ENCODE results near the gene OR2T4.

OR2T4 gene

GRCh38 chr1:248361121-248361715 lies at the start of gene OR2T4:
Gene OR2T4, plus strand, starts transcription at chr1:248361665. Its CDS starts 0 bp downstream, at chr1:248361665.
- no peak for DNase-seq
- no peaks in the 10 kb centered on the region for H3K4me1 ChIP-seq
- TF ChIP-seq CTCF (IDR thresholded peaks at IDR 0.05), result no peak
- H3K27me3 ChIP-seq, result no peaks in the 10 kb centered on the region
- no peaks in the 10 kb centered on the region for H3K9me3 ChIP-seq
- intact Hi-C loops (cut with DNase I; ENCODE audit: low total_unique reads), result no loop called here
- H3K4me3 ChIP-seq, result no peak within 1 kb of the TSS
- no peaks in the 10 kb centered on the region for H3K36me3 ChIP-seq
- no peak within 1 kb of the TSS for H3K27ac ChIP-seq

- no peaks in the 10 kb centered on the region for H3K9me3 ChIP-seq
- no peaks in the 10 kb centered on the region for H3K27me3 ChIP-seq
- no peak for DNase-seq
- no peaks in the 10 kb centered on the region for H3K36me3 ChIP-seq
- intact Hi-C loops (cut with DNase I; ENCODE audit: low total_unique reads), result no loop called here
- TF ChIP-seq CTCF (IDR thresholded peaks at IDR 0.05), result no peak
- no peaks in the 10 kb centered on the region for H3K4me1 ChIP-seq
- no peak overlapping the region for H3K4me3 ChIP-seq
- H3K27ac ChIP-seq, result no peak overlapping the region
Observed at GRCh38 chr1:248316796-248317195, 44.7 kb upstream of the OR2T4 start.

- no peaks in the 10 kb centered on the region for H3K36me3 ChIP-seq
- TF ChIP-seq CTCF (IDR thresholded peaks at IDR 0.05), result no peak
- no peak for DNase-seq
- no peak within 1 kb of the TSS for H3K4me3 ChIP-seq
- no peaks in the 10 kb centered on the region for H3K9me3 ChIP-seq
- no peak within 1 kb of the TSS for H3K27ac ChIP-seq
- H3K4me1 ChIP-seq, result no peaks in the 10 kb centered on the region
- intact Hi-C loops (cut with DNase I; ENCODE audit: low total_unique reads), result no loop called here
- no peaks in the 10 kb centered on the region for H3K27me3 ChIP-seq
Observed at GRCh38 chr1:248324468-248324867, 37.0 kb upstream of the OR2T4 start, which contains the start of gene OR2M7. Gene OR2M7, minus strand, starts transcription at chr1:248324568. Its CDS starts 0 bp downstream, at chr1:248324568.

- TF ChIP-seq CTCF (IDR thresholded peaks at IDR 0.05), result no peak
- intact Hi-C loops (cut with DNase I; ENCODE audit: low total_unique reads), result no loop called here
- Histone ChIP-seq H3K27ac (no peak overlapping the region), H3K4me3 (no peak overlapping the region), H3K27me3 (no peaks in the 10 kb centered on the region), H3K4me1 (no peaks in the 10 kb centered on the region), H3K9me3 (no peaks in the 10 kb centered on the region), H3K36me3 (no peaks in the 10 kb centered on the region)
- no peak for DNase-seq
Observed at GRCh38 chr1:248343451-248343850, 18.0 kb upstream of the OR2T4 start.

GRCh38 chr1:248348475-248348874 lies 13.0 kb upstream of the OR2T4 start, which contains the start of gene OR14C36:
Gene OR14C36, plus strand, starts transcription at chr1:248348775. Its CDS starts 0 bp downstream, at chr1:248348775.
- no peaks in the 10 kb centered on the region for H3K4me1 ChIP-seq
- no peak within 1 kb of the TSS for H3K27ac ChIP-seq
- no peaks in the 10 kb centered on the region for H3K27me3 ChIP-seq
- TF ChIP-seq CTCF (IDR thresholded peaks at IDR 0.05), result no peak
- H3K4me3 ChIP-seq, result no peak within 1 kb of the TSS
- no peaks in the 10 kb centered on the region for H3K9me3 ChIP-seq
- H3K36me3 ChIP-seq, result no peaks in the 10 kb centered on the region
- DNase-seq, result no peak
- intact Hi-C loops (cut with DNase I; ENCODE audit: low total_unique reads), result no loop called here

All from tibial artery (tissue), 4 donors.